WTC11 (cell line): ENCODE data around the gene URI1. TPM values are rescaled to one million over a fixed set of nuclear protein-coding genes. Genes with fewer than 3 reads are reported as not detected.

Experiments
- ATAC-seq: fragments of 200-7000 bp; cut with Tn5 transposase; 2 replicates; pipeline ENCODE4 v1.10.0; 2021; ENCODE audit warnings: mild to moderate bottlenecking, moderate library complexity
- CTCF ChIA-PET: fragments of 300-600 bp; sonication (Branson Sonifier 250); formaldehyde crosslinking; loops from one replicate; lab custom pipeline; 2021; ENCODE audit warnings: antibody characterized with exemption; lab: Charles Lee
- POLR2A ChIA-PET: fragments of 350-600 bp; sonication (Branson Sonifier 250); formaldehyde crosslinking; loops from one replicate; lab custom pipeline; 2021; ENCODE audit warnings: antibody characterized with exemption; lab: Charles Lee
- DNase-seq: peaks from one replicate; pipeline ENCODE4 v3.0.0; 2021; ENCODE audit warnings: low spot score
- H3K27ac Mint-ChIP-seq: 2 replicates; pipeline ENCODE4 v1.8.0; 2021; ENCODE audit warnings: mixed read lengths
- H3K27me3 Mint-ChIP-seq: 2 replicates; pipeline ENCODE4 v1.8.0; 2021; ENCODE audit warnings: low read depth, mild to moderate bottlenecking, moderate library complexity, mixed read lengths
- H3K36me3 Mint-ChIP-seq: 2 replicates; pipeline ENCODE4 v1.8.0; 2021; ENCODE audit warnings: mixed read lengths
- H3K4me1 Mint-ChIP-seq: 2 replicates; pipeline ENCODE4 v1.8.0; 2022; ENCODE audit warnings: mixed read lengths
- H3K4me3 Mint-ChIP-seq: 2 replicates; pipeline ENCODE4 v1.8.0; 2021; ENCODE audit warnings: mild to moderate bottlenecking, moderate library complexity, mixed read lengths
- H3K9me3 Mint-ChIP-seq: 2 replicates; pipeline ENCODE4 v1.8.0; 2021; ENCODE audit warnings: mixed read lengths
- ARID4B ChIP-seq: sonication (generic); formaldehyde crosslinking; IDR thresholded peaks from 2 replicates; pipeline ENCODE4 v1.8.0; 2023; ENCODE audit warnings: missing genetic modification reagents, mild to moderate bottlenecking, borderline replicate concordance
- ETV6 ChIP-seq: sonication (generic); formaldehyde crosslinking; IDR thresholded peaks from 2 replicates; pipeline ENCODE4 v1.8.1; 2022; ENCODE audit warnings: mild to moderate bottlenecking, missing genetic modification reagents
- GABPB1 ChIP-seq: sonication (generic); formaldehyde crosslinking; IDR thresholded peaks from 2 replicates; pipeline ENCODE4 v1.8.1; 2023; ENCODE audit warnings: mild to moderate bottlenecking, missing genetic modification reagents
- GTF2I ChIP-seq: fragments of 250-450 bp; sonication (Bioruptor Pico); conservative IDR thresholded peaks from 2 replicates; pipeline ENCODE4 v1.4.0; 2021; ENCODE audit warnings: mild to moderate bottlenecking
- KAT7 ChIP-seq: sonication (generic); formaldehyde crosslinking; IDR thresholded peaks from 2 replicates; pipeline ENCODE4 v1.8.1; 2023; ENCODE audit warnings: missing genetic modification reagents, mild to moderate bottlenecking, borderline replicate concordance
- MYBL2 ChIP-seq: sonication (generic); formaldehyde crosslinking; IDR thresholded peaks from 2 replicates; pipeline ENCODE4 v1.8.1; 2023; ENCODE audit warnings: mild to moderate bottlenecking, moderate library complexity, missing genetic modification reagents
- NFYB ChIP-seq: sonication (generic); formaldehyde crosslinking; conservative IDR thresholded peaks from 2 replicates; pipeline ENCODE4 v1.8.0; 2022; ENCODE audit warnings: low read depth, missing genetic modification reagents
- NR1H2 ChIP-seq: sonication (generic); formaldehyde crosslinking; IDR thresholded peaks from 2 replicates; pipeline ENCODE4 v1.9.0; 2021; ENCODE audit warnings: mild to moderate bottlenecking, moderate library complexity, missing genetic modification reagents
- OVOL2 ChIP-seq: fragments of 250-450 bp; sonication (Bioruptor Pico); IDR thresholded peaks from 2 replicates; pipeline ENCODE4 v1.9.0; 2021; ENCODE audit warnings: mild to moderate bottlenecking, borderline replicate concordance
- PREB ChIP-seq: sonication (generic); formaldehyde crosslinking; IDR thresholded peaks from 2 replicates; pipeline ENCODE4 v1.8.1; 2022; ENCODE audit warnings: mild to moderate bottlenecking, missing genetic modification reagents, moderate library complexity, borderline replicate concordance
- STAT6 ChIP-seq: sonication (generic); formaldehyde crosslinking; conservative IDR thresholded peaks from 2 replicates; pipeline ENCODE4 v1.8.1; 2023; ENCODE audit warnings: mild to moderate bottlenecking, low read depth, missing genetic modification reagents, moderate library complexity
- TCF7 ChIP-seq: sonication (generic); formaldehyde crosslinking; IDR thresholded peaks from 2 replicates; pipeline ENCODE4 v1.8.0; 2022; ENCODE audit warnings: mild to moderate bottlenecking, low read depth, missing genetic modification reagents, moderate library complexity
- ZNF121 ChIP-seq: sonication (generic); formaldehyde crosslinking; IDR thresholded peaks from 2 replicates; pipeline ENCODE4 v1.8.0; 2023; ENCODE audit warnings: missing genetic modification reagents
- ZNF671 ChIP-seq: fragments of 250-450 bp; sonication (Bioruptor Pico); IDR thresholded peaks from 2 replicates; pipeline ENCODE4 v1.8.0; 2021; ENCODE audit warnings: mild to moderate bottlenecking
- ZSCAN18 ChIP-seq: fragments of 250-450 bp; sonication (Bioruptor Pico); IDR thresholded peaks from 2 replicates; pipeline ENCODE4 v2.1.2; 2022; ENCODE audit warnings: mild to moderate bottlenecking, moderate library complexity
- total RNA-seq: library from RNA; stranded (reverse); gene quantifications from 3 replicates; pipeline ENCODE4 v1.2.3, GENCODE V29; 2021

The URI1 gene
- total RNA-seq, 1 experiment from 2014 or later, result 57.1 TPM

GRCh38 chr19:29952177-29952576 lies 10.1 kb downstream of the URI1 start:
- Mint-ChIP-seq H3K27ac (peak overlapping the region; percentile 67; the same call in 1 of the 2 replicates), H3K27me3 (no peaks in the 10 kb centered on the region), H3K36me3 (peaks cover 30% of the 10 kb centered on the region), H3K4me3 (no peak overlapping the region), H3K4me1 (peaks cover 20% of the 10 kb centered on the region), H3K9me3 (peaks cover 18% of the 10 kb centered on the region)
- DNase-seq, result no peak
- TF ChIP-seq NR1H2 (CRISPR knock-in tag) (no peak), ZNF671 (CRISPR knock-in tag) (no peak), GTF2I (CRISPR knock-in tag) (no peak), PREB (CRISPR knock-in tag) (no peak), STAT6 (no peak)
- ChIA-PET CTCF (no interaction called here), POLR2A (interaction anchor here (0.7 kb wide), 1 partner anchor 107 kb away, joined by 3 read pairs; no protein-coding TSS in a partner anchor)
- ATAC-seq, result no peak

- Mint-ChIP-seq H3K36me3 (peaks cover 27% of the 10 kb centered on the region), H3K27me3 (no peaks in the 10 kb centered on the region), H3K4me3 (no peak overlapping the region), H3K4me1 (peaks cover 23% of the 10 kb centered on the region), H3K27ac (peak overlapping the region; percentile 44; the same call in 1 of the 2 replicates), H3K9me3 (peaks cover 15% of the 10 kb centered on the region)
- no peak for DNase-seq
- POLR2A ChIA-PET, result no interaction called here
- TF ChIP-seq GABPB1 (CRISPR knock-in tag) (no peak), ARID4B (CRISPR knock-in tag) (no peak), TCF7 (CRISPR knock-in tag) (no peak), GTF2I (CRISPR knock-in tag) (no peak), MYBL2 (CRISPR knock-in tag) (no peak), KAT7 (no peak), OVOL2 (CRISPR knock-in tag) (no peak), ZSCAN18 (CRISPR knock-in tag) (no peak), ETV6 (no peak), NFYB (CRISPR knock-in tag) (no peak), ZNF121 (CRISPR knock-in tag) (no peak), NR1H2 (CRISPR knock-in tag) (no peak)
- CTCF ChIA-PET, result no interaction called here
- ATAC-seq, result no peak
Measured at GRCh38 chr19:29952646-29953045, 10.6 kb downstream of the URI1 start.
